HepG2 (cell line): ENCODE data around the gene SLC25A44. TPM values are rescaled to one million over a fixed set of nuclear protein-coding genes. Genes with fewer than 3 reads are reported as not detected.

Source experiments
- CBX1 ChIP-seq: IDR thresholded peaks from one replicate; pipeline ENCODE4 v1.6.1; 2016; ENCODE audit warnings: antibody characterized with exemption, low read depth
- CBX5 ChIP-seq: sonication (generic); formaldehyde crosslinking; IDR thresholded peaks from 2 replicates; pipeline ENCODE4 v1.4.0; 2020; ENCODE audit warnings: missing genetic modification reagents, borderline replicate concordance
- ELF1 ChIP-seq: sonication (generic); formaldehyde crosslinking; IDR thresholded peaks from 2 replicates; pipeline ENCODE4 v1.4.0; 2020; ENCODE audit warnings: missing genetic modification reagents
- ESRRA ChIP-seq: sonication (generic); formaldehyde crosslinking; IDR thresholded peaks from 2 replicates; pipeline ENCODE4 v1.5.1; 2020; ENCODE audit warnings: mild to moderate bottlenecking, low read depth, missing genetic modification reagents
- FOXK1 ChIP-seq: sonication (generic); formaldehyde crosslinking; IDR thresholded peaks from 2 replicates; pipeline ENCODE4 v1.4.0; 2020; ENCODE audit warnings: low read depth, missing genetic modification reagents, borderline replicate concordance
- HOXA5 ChIP-seq: sonication (generic); formaldehyde crosslinking; IDR thresholded peaks from 2 replicates; pipeline ENCODE4 v1.4.0; 2020; ENCODE audit warnings: missing genetic modification reagents
- MAFK ChIP-seq, 2 experiments: IDR thresholded peaks in 1 of 2; conservative IDR thresholded peaks in 1 of 2; 2 replicates each; pipeline ENCODE4 v1.6.1; 2011; ENCODE audit warnings: improper control_type of control experiment in 2 of 2, low read length in 2 of 2
- MED8 ChIP-seq: sonication (generic); formaldehyde crosslinking; IDR thresholded peaks from 2 replicates; pipeline ENCODE4 v1.8.1; 2023; ENCODE audit warnings: mild to moderate bottlenecking, missing genetic modification reagents; ENCODE audit not compliant: insufficient replicate concordance
- MEF2D ChIP-seq: sonication (generic); formaldehyde crosslinking; IDR thresholded peaks from 2 replicates; pipeline ENCODE4 v1.5.1; 2020; ENCODE audit warnings: mild to moderate bottlenecking, missing genetic modification reagents
- NRL ChIP-seq: sonication (generic); formaldehyde crosslinking; IDR thresholded peaks from 2 replicates; pipeline ENCODE4 v1.5.0; 2020; ENCODE audit warnings: missing genetic modification reagents, mild to moderate bottlenecking, moderate library complexity, borderline replicate concordance
- POLR2AphosphoS2 ChIP-seq: IDR thresholded peaks from 2 replicates; pipeline ENCODE4 v1.6.1; 2011; ENCODE audit warnings: low read depth, low read length, improper control_type of control experiment
- RBFOX2 ChIP-seq: fragments of 200-400 bp; formaldehyde crosslinking; IDR thresholded peaks from 2 replicates; pipeline ENCODE4 v1.6.1; 2017; ENCODE audit warnings: low read depth, mild to moderate bottlenecking, low read length
- RBM22 ChIP-seq: fragments of 200-400 bp; formaldehyde crosslinking; optimal IDR thresholded peaks from 2 replicates; pipeline ENCODE3; 2017; ENCODE audit warnings: mild to moderate bottlenecking, low read length, moderate library complexity
- SCMH1 ChIP-seq: sonication (generic); formaldehyde crosslinking; IDR thresholded peaks from 2 replicates; pipeline ENCODE4 v1.9.0; 2021; ENCODE audit warnings: missing genetic modification reagents, mild to moderate bottlenecking, borderline replicate concordance
- SOX6 ChIP-seq, 2 experiments: fragments of 450-650 bp in 1 of 2; sonication (generic) in 1 of 2; formaldehyde crosslinking in 1 of 2; IDR thresholded peaks; 2 replicates each; pipeline versions ENCODE4 v1.4.0 to v1.6.1; 2017 to 2020; ENCODE audit warnings: antibody characterized with exemption in 1 of 2, mild to moderate bottlenecking in 1 of 2, missing genetic modification reagents in 1 of 2
- TARDBP ChIP-seq: sonication (generic); formaldehyde crosslinking; IDR thresholded peaks from 2 replicates; pipeline ENCODE4 v1.8.0; 2022; ENCODE audit warnings: mild to moderate bottlenecking, missing genetic modification reagents
- WIZ ChIP-seq: sonication (generic); formaldehyde crosslinking; IDR thresholded peaks from 2 replicates; pipeline ENCODE4 v1.5.1; 2020; ENCODE audit warnings: mild to moderate bottlenecking, missing genetic modification reagents
- ZBTB8A ChIP-seq: sonication (generic); formaldehyde crosslinking; IDR thresholded peaks from 2 replicates; pipeline ENCODE4 v1.4.0; 2020; ENCODE audit warnings: mild to moderate bottlenecking, low read depth, missing genetic modification reagents, borderline replicate concordance
- ZNF629 ChIP-seq: sonication (generic); formaldehyde crosslinking; conservative IDR thresholded peaks from 2 replicates; pipeline ENCODE4 v1.5.0; 2020; ENCODE audit warnings: missing genetic modification reagents
- ZNF747 ChIP-seq: sonication (generic); formaldehyde crosslinking; IDR thresholded peaks from 2 replicates; pipeline ENCODE4 v1.8.1; 2023; ENCODE audit warnings: missing genetic modification reagents, mild to moderate bottlenecking, borderline replicate concordance
- ZNF75D ChIP-seq: sonication (generic); formaldehyde crosslinking; IDR thresholded peaks from 2 replicates; pipeline ENCODE4 v1.8.1; 2023; ENCODE audit warnings: missing genetic modification reagents, mild to moderate bottlenecking, borderline replicate concordance
- ZNF784 ChIP-seq: sonication (generic); formaldehyde crosslinking; IDR thresholded peaks from 2 replicates; pipeline ENCODE4 v1.5.1; 2020; ENCODE audit warnings: missing genetic modification reagents, mild to moderate bottlenecking, borderline replicate concordance
- ZNF792 ChIP-seq: IDR thresholded peaks from 2 replicates; pipeline ENCODE4 v1.6.1; 2016
- ZSCAN29 ChIP-seq: sonication (generic); formaldehyde crosslinking; conservative IDR thresholded peaks from 2 replicates; pipeline ENCODE4 v1.4.0; 2020; ENCODE audit warnings: mild to moderate bottlenecking, missing genetic modification reagents
- polyA plus RNA-seq, 8 experiments: library from polyadenylated mRNA; depleted of rRNA in 3 of 8; stranded (reverse) in 7 of 8; unstranded in 1 of 8; fragments of >200 nt; fragmentation: Illumina TruSeq in 4 of 8; extraction: Trizol in 4 of 8; gene quantifications; 2 replicates each; pipeline versions ENCODE4 v1.2.1 to v1.2.3, GENCODE V29; 2011 to 2016; ENCODE audit warnings: low read depth in 4 of 8, missing spikeins in 1 of 8, mixed read lengths in 1 of 8; ENCODE audit not compliant: insufficient read depth in 1 of 8
- total RNA-seq, 5 experiments: library from RNA; depleted of rRNA; stranded (reverse); fragments of >200 nt; fragmentation: Illumina TruSeq; extraction: Trizol; gene quantifications; 2 replicates each; pipeline ENCODE4 v1.2.3, GENCODE V29; 2016; ENCODE audit warnings: low read depth in 1 of 5
- TF ChIP-seq, protein P1 (sequence below), 2 experiments: sonication (generic) in 1 of 2; formaldehyde crosslinking in 1 of 2; IDR thresholded peaks; 2 replicates each; pipeline versions ENCODE4 v1.4.0 to v1.6.1; 2016 to 2020; ENCODE audit warnings: borderline replicate concordance in 1 of 2, low read depth in 1 of 2, mild to moderate bottlenecking in 1 of 2, missing genetic modification reagents in 1 of 2

SLC25A44 gene
- total and polyA plus RNA-seq, 2 of the 13 experiments (the other 11 are each of a cell fraction or from before 2014, with no cell fraction given): 10.7 to 13.4 TPM

GRCh38 chr1:156212833-156213643, 19.1 kb downstream of the SLC25A44 start, which contains the start of gene PMF1 (continued):
- TF ChIP-seq ZNF784 (CRISPR knock-in tag): no peak; the same call in 1 of the 2 replicates
- peak; percentile 62; the same call in 1 of the 2 replicates for TF ChIP-seq CBX5 (CRISPR knock-in tag)
- no peak for TF ChIP-seq MAFK (conservative IDR thresholded peaks at IDR 0.05 in 1 of 2, IDR thresholded peaks at IDR 0.05 in 1 of 2; ENCODE audit: low read length in 2 of 2)
- no peak for TF ChIP-seq ZNF629 (CRISPR knock-in tag)
- peak; percentile 56; the same call in 1 of the 2 replicates for TF ChIP-seq ZSCAN29
- TF ChIP-seq NRL (CRISPR knock-in tag): no peak
- TF ChIP-seq MEF2D (CRISPR knock-in tag): peak; percentile 50; the same call in 1 of the 2 replicates
- peak; percentile 54; the same call in 1 of the 2 replicates for TF ChIP-seq ELF1 (CRISPR knock-in tag)
- TF ChIP-seq SCMH1 (CRISPR knock-in tag): no peak
- TF ChIP-seq RBM22: peak; percentile 93
- TF ChIP-seq, protein P1, sequence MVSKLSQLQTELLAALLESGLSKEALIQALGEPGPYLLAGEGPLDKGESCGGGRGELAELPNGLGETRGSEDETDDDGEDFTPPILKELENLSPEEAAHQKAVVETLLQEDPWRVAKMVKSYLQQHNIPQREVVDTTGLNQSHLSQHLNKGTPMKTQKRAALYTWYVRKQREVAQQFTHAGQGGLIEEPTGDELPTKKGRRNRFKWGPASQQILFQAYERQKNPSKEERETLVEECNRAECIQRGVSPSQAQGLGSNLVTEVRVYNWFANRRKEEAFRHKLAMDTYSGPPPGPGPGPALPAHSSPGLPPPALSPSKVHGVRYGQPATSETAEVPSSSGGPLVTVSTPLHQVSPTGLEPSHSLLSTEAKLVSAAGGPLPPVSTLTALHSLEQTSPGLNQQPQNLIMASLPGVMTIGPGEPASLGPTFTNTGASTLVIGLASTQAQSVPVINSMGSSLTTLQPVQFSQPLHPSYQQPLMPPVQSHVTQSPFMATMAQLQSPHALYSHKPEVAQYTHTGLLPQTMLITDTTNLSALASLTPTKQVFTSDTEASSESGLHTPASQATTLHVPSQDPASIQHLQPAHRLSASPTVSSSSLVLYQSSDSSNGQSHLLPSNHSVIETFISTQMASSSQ (IDR thresholded peaks at IDR 0.05; ENCODE audit: low read depth): no peak
- TF ChIP-seq, protein P1 (CRISPR knock-in tag; IDR thresholded peaks at IDR 0.05; ENCODE audit: borderline replicate concordance): peak; percentile 73; the same call in 1 of the 2 replicates
- TF ChIP-seq RBFOX2: peak; percentile 95
- TF ChIP-seq SOX6 (IDR thresholded peaks at IDR 0.05): no peak
- peak; percentile 57; the same call in 1 of the 2 replicates for TF ChIP-seq SOX6 (CRISPR knock-in tag; IDR thresholded peaks at IDR 0.05)
- TF ChIP-seq ZNF747 (CRISPR knock-in tag): no peak; the same call in 1 of the 2 replicates
- no peak for TF ChIP-seq MED8 (CRISPR knock-in tag)
- peak; percentile 61; the same call in 1 of the 2 replicates for TF ChIP-seq ZBTB8A
- TF ChIP-seq ZNF792 (CRISPR knock-in tag): peak; percentile 41; the same call in 1 of the 2 replicates
- no peak for TF ChIP-seq WIZ
- no peak for TF ChIP-seq CBX1
- no peak; the same call in none of the 2 replicates for TF ChIP-seq HOXA5
- no peak; the same call in 1 of the 2 replicates for TF ChIP-seq FOXK1 (CRISPR knock-in tag)
- TF ChIP-seq ZNF75D (CRISPR knock-in tag): no peak
- TF ChIP-seq TARDBP: peak; percentile 66
- peak; percentile 88; the same call in 1 of the 2 replicates for TF ChIP-seq POLR2AphosphoS2
- peak; percentile 52; the same call in 1 of the 2 replicates for TF ChIP-seq ESRRA
